Heart left ventricle (tissue), 16 donors: Measurements from ENCODE around the gene LRP2. TPM values are rescaled to one million over a fixed set of nuclear protein-coding genes. Genes with fewer than 3 reads are reported as not detected.

Source experiments
- ATAC-seq, 4 donors: fragments of 200-7000 bp; cut with Tn5 transposase; one replicate each; pipeline ENCODE4 v1.9.1; 2020 to 2022; ENCODE audit warnings: moderate library complexity in 4 of 4, mild to moderate bottlenecking in 3 of 4, moderate number of reproducible peaks in 1 of 4
- DNase-seq, 5 donors: peaks; one replicate each; pipeline ENCODE4 v3.0.0-alpha.2; 2020
- H3K27ac ChIP-seq, 12 donors: fragments of 200-600 bp; sonication (generic) in 4 of 12; one replicate each; pipeline versions ENCODE4 v1.5.0 to v1.8.0; 2016 to 2022; ENCODE audit warnings: mild to moderate bottlenecking in 2 of 12
- H3K27me3 ChIP-seq, 9 donors: fragments of 200-600 bp; sonication (generic) in 2 of 9; one replicate each; pipeline versions ENCODE4 v1.5.1 to v1.8.0; 2016 to 2022; ENCODE audit warnings: mild to moderate bottlenecking in 3 of 9
- H3K36me3 ChIP-seq, 9 donors: fragments of 200-600 bp; sonication (generic) in 2 of 9; one replicate each; pipeline versions ENCODE4 v1.5.0 to v1.8.0; 2018 to 2022; ENCODE audit warnings: mild to moderate bottlenecking in 2 of 9
- H3K4me1 ChIP-seq, 12 donors: fragments of 200-600 bp; sonication (generic) in 4 of 12; one replicate each; pipeline versions ENCODE4 v1.5.0 to v1.8.0; 2016 to 2022; ENCODE audit warnings: mild to moderate bottlenecking in 3 of 12
- H3K4me3 ChIP-seq, 12 donors: fragments of 200-600 bp; sonication (generic) in 4 of 12; one replicate each; pipeline versions ENCODE4 v1.5.0 to v1.8.0; 2017 to 2022; ENCODE audit warnings: mild to moderate bottlenecking in 9 of 12, moderate library complexity in 4 of 12
- H3K9me3 ChIP-seq, 12 donors: fragments of 200-600 bp; sonication (generic) in 4 of 12; one replicate each; pipeline versions ENCODE4 v1.5.0 to v1.8.0; 2016 to 2022; ENCODE audit warnings: mild to moderate bottlenecking in 1 of 12
- CTCF ChIP-seq, 12 donors: fragments of 200-600 bp; sonication (generic) in 4 of 12; IDR thresholded peaks; one replicate each; pipeline versions ENCODE4 v1.5.0 to v1.8.0; 2018 to 2022; ENCODE audit warnings: antibody characterized with exemption in 12 of 12, mild to moderate bottlenecking in 5 of 12
- POLR2A ChIP-seq, 2 donors: fragments of 450-650 bp; IDR thresholded peaks; one replicate each; pipeline ENCODE4 v1.6.1; 2017; ENCODE audit warnings: antibody characterized with exemption in 2 of 2, mild to moderate bottlenecking in 2 of 2, moderate library complexity in 2 of 2
- WGBS, 4 donors: extraction: QIAGEN DNeasy Blood & Tissue Kit in 2 of 4; methylation state at CpG; one replicate each; pipeline versions ENCODE4 v1.1.5 to v1.1.7; 2013 to 2018; 5-methylcytosine and 5-hydroxymethylcytosine counted together
- intact Hi-C, 10 donors: fragments of 100-400 bp; cut with DNase I; formaldehyde crosslinking; loops; one replicate each; pipeline versions ENCODE4 v1.11.1 to v1.14.2; 2022
- polyA plus RNA-seq, 2 donors: library from polyadenylated mRNA; stranded (reverse); fragments of 200-250 nt; gene quantifications; one replicate each; pipeline ENCODE4 v1.2.3, GENCODE V29; 2013
- total RNA-seq, 9 donors: library from RNA; depleted of rRNA in 2 of 9; stranded (reverse); fragments of >200 nt in 2 of 9; fragmentation: NEBNext Ultra II Directional in 3 of 9; extraction: Animal tissue kit (Norgen Biotek cat#: 25700) in 3 of 9; gene quantifications; one replicate each; pipeline versions ENCODE4 v1.1.0 to v1.2.4, GENCODE V29; 2016 to 2023
- donor health status: ischemic (EF 13 %, LVEDD 7.1; RV severe dilation, severe dysfunction).
- donor health status: healthy with polysubstance abuse.
- donor health status: DM: no; HTN: yes; CAD: no.
- donor health status: DM: no; HTN: no; CAD: no.
- donor health status: ischemic (EF 25% LVEDD 6.9; RV normal size, moderate dysfunction).
- donor health status: ischemic (EF 25% LVEDD 5.7; RV mildly dilated, moderate dysfunction).
- donor health status: healthy.
- donor health status: DM: yes; HTN: yes; CAD: no.
- donor health status: ischemic (EF 35%, LVEDD 5.7; RV mildly dilated, moderate dysfunction).
- donor health status: nonischemic (EF 11% LVEDD 7.7; RV severe dilation, severe dysfunction).
- donor health status: DM: yes; HTN: yes; CAD: no.
- donor health status: PGD.
- donor health status: ischemic (EF 29% LVEDD 5.4; RV normal size, mild dysfunction).
- donor health status: nonischemic (EF 23%, LVEDD 6.1; RV moderate dilation, normal function).

Gene LRP2
- total and polyA plus RNA-seq, 11 donors, result 0.01 to 13.6 (median 0.09) TPM; not detected in 5

GRCh38 chr2:169146220-169146619 lies 216.1 kb downstream of the LRP2 start:
- H3K27me3 ChIP-seq, result peaks cover 0 to 3% (median 0%) of the 10 kb centered on the region in 9 donors
- no peak for DNase-seq
- H3K36me3 ChIP-seq, result no peaks in the 10 kb centered on the region
- no peak for TF ChIP-seq POLR2A (IDR thresholded peaks at IDR 0.05)
- H3K27ac ChIP-seq, result no peak overlapping the region
- H3K4me3 ChIP-seq, result no peak overlapping the region
- H3K9me3 ChIP-seq, result no peaks in the 10 kb centered on the region
- no peak for ATAC-seq
- H3K4me1 ChIP-seq, result no peaks in the 10 kb centered on the region
- intact Hi-C loops, result no loop called here
- WGBS, 4 donors, result 84 to 94% (median 90%) methylated on average over 2 of the region's 2 CpGs

GRCh38 chr2:169143998-169144397 lies 218.3 kb downstream of the LRP2 start:
- ATAC-seq, result no peak

GRCh38 chr2:169141713-169142352 lies 220.5 kb downstream of the LRP2 start:
- intact Hi-C loops, result loop anchor here in 6 of 10 donors (1.0 to 5.0 kb wide), 4 partner anchors 31 to 180 kb away; no protein-coding TSS in a partner anchor
- no peak for TF ChIP-seq POLR2A (IDR thresholded peaks at IDR 0.05)
- peak; percentile 54 to 84 (median 68) for TF ChIP-seq CTCF (IDR thresholded peaks at IDR 0.05)
- peak in 3 of 4 donors; percentile 32 to 49 (median 38) for ATAC-seq
- Histone ChIP-seq H3K4me3 (no peak overlapping the region), H3K9me3 (no peaks in the 10 kb centered on the region), H3K36me3 (no peaks in the 10 kb centered on the region), H3K27ac (no peak overlapping the region), H3K4me1 (peaks cover 0 to 8% (median 0%) of the 10 kb centered on the region in 12 donors), H3K27me3 (no peaks in the 10 kb centered on the region)
- peak in 4 of 5 donors; percentile 30 to 41 (median 34) for DNase-seq
- 33 to 51% (median 41%) methylated on average over 7 to 10 of the region's 10 CpGs for whole genome bisulfite sequencing, 4 donors

More at GRCh38 chr2:169143998-169144397, 218.3 kb downstream of the LRP2 start:
- no peaks in the 10 kb centered on the region for H3K9me3 ChIP-seq
- 55 to 70% (median 61%) methylated on average over 3 of the region's 3 CpGs for WGBS, 4 donors
- no peak overlapping the region for H3K4me3 ChIP-seq
- TF ChIP-seq CTCF (IDR thresholded peaks at IDR 0.05) (no peak), POLR2A (IDR thresholded peaks at IDR 0.05) (no peak)
- intact Hi-C loops, result loop anchor here in 6 of 10 donors (5.0 kb wide), 2 partner anchors 37 to 182 kb away; no protein-coding TSS in a partner anchor
- no peak for DNase-seq
- no peak overlapping the region for H3K27ac ChIP-seq
- peaks cover 0 to 3% (median 0%) of the 10 kb centered on the region in 9 donors for H3K27me3 ChIP-seq
- H3K36me3 ChIP-seq, result no peaks in the 10 kb centered on the region
- no peaks in the 10 kb centered on the region for H3K4me1 ChIP-seq

GRCh38 chr2:169139993-169140767 lies 222.2 kb downstream of the LRP2 start:
- DNase-seq (no peak), ATAC-seq (no peak)
- no peak overlapping the region for H3K27ac ChIP-seq
- H3K9me3 ChIP-seq, result no peaks in the 10 kb centered on the region
- no peaks in the 10 kb centered on the region for H3K36me3 ChIP-seq
- 64 to 75% (median 73%) methylated on average over 7 to 8 of the region's 8 CpGs for WGBS, 4 donors
- intact Hi-C loops, result loop anchor here in 6 of 10 donors (2.0 to 5.0 kb wide), 3 partner anchors 29 to 178 kb away; no protein-coding TSS in a partner anchor
- H3K27me3 ChIP-seq, result no peaks in the 10 kb centered on the region
- peaks cover 0 to 10% (median 0%) of the 10 kb centered on the region in 12 donors for H3K4me1 ChIP-seq
- no peak overlapping the region for H3K4me3 ChIP-seq
- TF ChIP-seq CTCF (IDR thresholded peaks at IDR 0.05), result no peak
